ENCODE data around the gene PTPRN2. TPM values are rescaled to one million over a fixed set of nuclear protein-coding genes. Genes with fewer than 3 reads are reported as not detected.
A peak's percentile ranks its signal among the peaks of the same experiment; 100 is the strongest.

Gene PTPRN2
- total and polyA plus RNA-seq, 5 experiments from 2014 or later, result 0.69 to 1.5 (median 0.99) TPM

GRCh38 chr7:158187694-158187994, 400.0 kb downstream of the PTPRN2 start:
- ATAC-seq (no peak), DNase-seq (no peak)
- Mint-ChIP-seq H3K27me3 (peaks cover 0 to 14% (median 5%) of the 10 kb centered on the region in 5 donors), H3K9me3 (peaks cover 2 to 12% (median 8%) of the 10 kb centered on the region in 9 donors), H3K4me3 (no peak overlapping the region), H3K4me1 (peaks cover 0 to 1% (median 0%) of the 10 kb centered on the region in 4 donors), H3K27ac (no peak overlapping the region), H3K36me3 (peaks cover 0 to 6% (median 0%) of the 10 kb centered on the region in 3 donors)
- POLR2A ChIA-PET, result no interaction called here

GRCh38 chr7:158186864-158187693, 400.5 kb downstream of the PTPRN2 start:
- peaks cover 0 to 17% (median 7%) of the 10 kb centered on the region in 5 donors for H3K27me3 Mint-ChIP-seq
- ATAC-seq, result no peak

GRCh38 chr7:158186406-158186805, 401.2 kb downstream of the PTPRN2 start:
- Mint-ChIP-seq H3K36me3 (peaks cover 0 to 9% (median 0%) of the 10 kb centered on the region in 3 donors), H3K9me3 (peaks cover 2 to 21% (median 8%) of the 10 kb centered on the region in 9 donors), H3K4me3 (no peak overlapping the region), H3K27ac (no peak overlapping the region), H3K27me3 (peaks cover 0 to 18% (median 7%) of the 10 kb centered on the region in 5 donors), H3K4me1 (peaks cover 0 to 1% (median 0%) of the 10 kb centered on the region in 4 donors)
- DNase-seq (no peak), ATAC-seq (no peak)
- POLR2A ChIA-PET, result no interaction called here

More at GRCh38 chr7:158186864-158187693, 400.5 kb downstream of the PTPRN2 start:
- H3K27ac Mint-ChIP-seq, result no peak overlapping the region
- POLR2A ChIA-PET, result no interaction called here
- peaks cover 0 to 1% (median 0%) of the 10 kb centered on the region in 4 donors for H3K4me1 Mint-ChIP-seq
- peaks cover 2 to 15% (median 8%) of the 10 kb centered on the region in 9 donors for H3K9me3 Mint-ChIP-seq
- no peak overlapping the region for H3K4me3 Mint-ChIP-seq
- H3K36me3 Mint-ChIP-seq, result peaks cover 0 to 9% (median 0%) of the 10 kb centered on the region in 3 donors
- DNase-seq, result no peak

GRCh38 chr7:158185653-158186052, 402.0 kb downstream of the PTPRN2 start:
- peaks cover 2 to 23% (median 8%) of the 10 kb centered on the region in 9 donors for H3K9me3 Mint-ChIP-seq
- H3K4me1 Mint-ChIP-seq, result peaks cover 0 to 1% (median 0%) of the 10 kb centered on the region in 4 donors
- POLR2A ChIA-PET, result no interaction called here
- H3K27me3 Mint-ChIP-seq, result peaks cover 0 to 18% (median 7%) of the 10 kb centered on the region in 5 donors
- no peak overlapping the region for H3K4me3 Mint-ChIP-seq
- DNase-seq (no peak), ATAC-seq (no peak)
- H3K36me3 Mint-ChIP-seq, result peaks cover 0 to 9% (median 0%) of the 10 kb centered on the region in 3 donors
- H3K27ac Mint-ChIP-seq, result no peak overlapping the region

- H3K9me3 Mint-ChIP-seq, result peaks cover 2 to 27% (median 10%) of the 10 kb centered on the region in 9 donors
- POLR2A ChIA-PET, result no interaction called here
- H3K36me3 Mint-ChIP-seq, result peaks cover 0 to 9% (median 0%) of the 10 kb centered on the region in 3 donors
- no peak overlapping the region for H3K4me3 Mint-ChIP-seq
- no peak for ATAC-seq
- H3K27ac Mint-ChIP-seq, result no peak overlapping the region
- DNase-seq, result no peak
- H3K4me1 Mint-ChIP-seq, result peaks cover 0 to 1% (median 0%) of the 10 kb centered on the region in 4 donors
- H3K27me3 Mint-ChIP-seq, result peaks cover 0 to 18% (median 8%) of the 10 kb centered on the region in 5 donors
Observed at GRCh38 chr7:158183431-158183830, 404.2 kb downstream of the PTPRN2 start.

- POLR2A ChIA-PET, result no interaction called here
- ATAC-seq, result no peak
- H3K4me1 Mint-ChIP-seq, result peaks cover 0 to 1% (median 0%) of the 10 kb centered on the region in 4 donors
- peaks cover 0 to 15% (median 2%) of the 10 kb centered on the region in 5 donors for H3K27me3 Mint-ChIP-seq
- no peak overlapping the region for H3K27ac Mint-ChIP-seq
- peaks cover 0 to 9% (median 0%) of the 10 kb centered on the region in 3 donors for H3K36me3 Mint-ChIP-seq
- no peak for DNase-seq
- H3K9me3 Mint-ChIP-seq, result peaks cover 9 to 43% (median 23%) of the 10 kb centered on the region in 9 donors
- no peak overlapping the region for H3K4me3 Mint-ChIP-seq
Observed at GRCh38 chr7:158176561-158177173, 411.0 kb downstream of the PTPRN2 start.

GRCh38 chr7:158175779-158176178, 411.8 kb downstream of the PTPRN2 start:
- peak overlapping the region in 1 of 10 donors; percentile 21 for H3K27ac Mint-ChIP-seq

GRCh38 chr7:158174947-158175346, 412.7 kb downstream of the PTPRN2 start:
- DNase-seq (no peak), ATAC-seq (no peak)
- Mint-ChIP-seq H3K4me1 (peaks cover 0 to 1% (median 0%) of the 10 kb centered on the region in 4 donors), H3K36me3 (peaks cover 0 to 9% (median 0%) of the 10 kb centered on the region in 3 donors), H3K4me3 (no peak overlapping the region), H3K27ac (no peak overlapping the region), H3K9me3 (peaks cover 9 to 42% (median 23%) of the 10 kb centered on the region in 9 donors), H3K27me3 (peaks cover 0 to 15% (median 0%) of the 10 kb centered on the region in 5 donors)
- POLR2A ChIA-PET, result no interaction called here

More at GRCh38 chr7:158175779-158176178, 411.8 kb downstream of the PTPRN2 start:
- POLR2A ChIA-PET, result no interaction called here
- Mint-ChIP-seq H3K27me3 (peaks cover 0 to 15% (median 2%) of the 10 kb centered on the region in 5 donors), H3K36me3 (peaks cover 0 to 9% (median 0%) of the 10 kb centered on the region in 3 donors), H3K9me3 (peaks cover 9 to 42% (median 23%) of the 10 kb centered on the region in 9 donors), H3K4me1 (peaks cover 0 to 1% (median 0%) of the 10 kb centered on the region in 4 donors), H3K4me3 (no peak overlapping the region)
- DNase-seq, result no peak
- ATAC-seq, result no peak

GRCh38 chr7:158167373-158167772, 420.2 kb downstream of the PTPRN2 start:
- POLR2A ChIA-PET, result no interaction called here
- Mint-ChIP-seq H3K9me3 (peaks cover 0 to 17% (median 10%) of the 10 kb centered on the region in 9 donors), H3K27me3 (peaks cover 0 to 27% (median 3%) of the 10 kb centered on the region in 5 donors), H3K4me1 (peaks cover 0 to 3% (median 0%) of the 10 kb centered on the region in 4 donors), H3K36me3 (no peaks in the 10 kb centered on the region), H3K4me3 (no peak overlapping the region), H3K27ac (no peak overlapping the region)
- no peak for ATAC-seq
- DNase-seq, result no peak

- ATAC-seq (no peak), DNase-seq (peak in 1 of 10 donors; percentile 68)
- H3K36me3 Mint-ChIP-seq, result no peaks in the 10 kb centered on the region
- POLR2A ChIA-PET, result no interaction called here
- peaks cover 0 to 3% (median 0%) of the 10 kb centered on the region in 4 donors for H3K4me1 Mint-ChIP-seq
- peaks cover 0 to 24% (median 3%) of the 10 kb centered on the region in 5 donors for H3K27me3 Mint-ChIP-seq
- H3K27ac Mint-ChIP-seq, result peak overlapping the region in 1 of 10 donors; percentile 50
- H3K4me3 Mint-ChIP-seq, result no peak overlapping the region
- H3K9me3 Mint-ChIP-seq, result peaks cover 0 to 12% (median 6%) of the 10 kb centered on the region in 9 donors
Observed at GRCh38 chr7:158166386-158167340, 421.0 kb downstream of the PTPRN2 start.

GRCh38 chr7:158165711-158166110, 421.9 kb downstream of the PTPRN2 start:
- no peak overlapping the region for H3K4me3 Mint-ChIP-seq
- no peak for ATAC-seq
- H3K27me3 Mint-ChIP-seq, result peaks cover 0 to 24% (median 3%) of the 10 kb centered on the region in 5 donors
- no peaks in the 10 kb centered on the region for H3K36me3 Mint-ChIP-seq
- H3K9me3 Mint-ChIP-seq, result peaks cover 0 to 12% (median 7%) of the 10 kb centered on the region in 9 donors
- POLR2A ChIA-PET, result no interaction called here
- no peak for DNase-seq
- H3K4me1 Mint-ChIP-seq, result peaks cover 0 to 3% (median 0%) of the 10 kb centered on the region in 4 donors
- H3K27ac Mint-ChIP-seq, result no peak overlapping the region

Data from naive thymus-derived CD8-positive, alpha-beta T cell (primary cell).